Liver (tissue), 9 donors: ENCODE data around the gene ZNF532. TPM values are rescaled to one million over a fixed set of nuclear protein-coding genes. Genes with fewer than 3 reads are reported as not detected.

ENCODE experiments used
- DNase-seq: peaks from one replicate; pipeline ENCODE4 v3.0.0-alpha.2; 2017; ENCODE audit warnings: low spot score
- H3K27ac ChIP-seq, 2 donors: one replicate each; pipeline ENCODE4 v1.7.0; 2013; ENCODE audit warnings: inconsistent platforms in 2 of 2, low read length in 2 of 2, control low read depth in 1 of 2, low read depth in 1 of 2, mild to moderate bottlenecking in 1 of 2
- H3K27me3 ChIP-seq, 4 donors: one replicate each; pipeline versions ENCODE4 v1.6.1 to v1.7.0; 2013; ENCODE audit warnings: low read length in 3 of 4, inconsistent platforms in 1 of 4, mild to moderate bottlenecking in 1 of 4, moderate library complexity in 1 of 4; ENCODE audit not compliant: control insufficient read depth in 4 of 4, insufficient read depth in 4 of 4
- H3K36me3 ChIP-seq, 4 donors: one replicate each; pipeline versions ENCODE4 v1.6.1 to v1.7.0; 2013; ENCODE audit warnings: low read length in 3 of 4, mild to moderate bottlenecking in 3 of 4, low read depth in 1 of 4, moderate library complexity in 1 of 4; ENCODE audit not compliant: control insufficient read depth in 4 of 4, insufficient read depth in 3 of 4
- H3K4me1 ChIP-seq, 4 donors: one replicate each; pipeline versions ENCODE4 v1.6.1 to v1.7.0; 2013; ENCODE audit warnings: low read length in 3 of 4, mild to moderate bottlenecking in 3 of 4, moderate library complexity in 1 of 4; ENCODE audit not compliant: control insufficient read depth in 4 of 4, insufficient read depth in 4 of 4
- H3K4me3 ChIP-seq, 3 donors: one replicate each; pipeline versions ENCODE4 v1.6.1 to v1.7.0; 2013; ENCODE audit warnings: low read length in 3 of 3, control low read depth in 1 of 3, low read depth in 1 of 3, mild to moderate bottlenecking in 1 of 3
- H3K9ac ChIP-seq, 2 donors: one replicate each; pipeline ENCODE4 v1.7.0; 2013; ENCODE audit warnings: low read length in 2 of 2, mild to moderate bottlenecking in 2 of 2, moderate library complexity in 2 of 2, control low read depth in 1 of 2, low read depth in 1 of 2
- H3K9me3 ChIP-seq, 4 donors: one replicate each; pipeline versions ENCODE4 v1.6.1 to v1.7.0; 2013; ENCODE audit warnings: low read length in 3 of 4; ENCODE audit not compliant: control insufficient read depth in 4 of 4
- ATF3 ChIP-seq: IDR thresholded peaks from 2 replicates; pipeline ENCODE4 v1.6.1; 2016; ENCODE audit warnings: antibody characterized with exemption
- CTCF ChIP-seq: fragments of 150-350 bp; IDR thresholded peaks from 2 replicates; pipeline ENCODE4 v1.5.1; 2017; ENCODE audit warnings: improper control_type of control experiment, low read depth, low read length; ENCODE audit not compliant: missing input control
- FOXA2 ChIP-seq: IDR thresholded peaks from 2 replicates; pipeline ENCODE4 v1.6.1; 2016; ENCODE audit warnings: antibody characterized with exemption
- HNF4A ChIP-seq, 2 donors: conservative IDR thresholded peaks; 2 replicates each; pipeline ENCODE4 v1.6.1; 2016; ENCODE audit warnings: antibody characterized with exemption in 2 of 2, mild to moderate bottlenecking in 2 of 2
- HNF4G ChIP-seq: IDR thresholded peaks from 2 replicates; pipeline ENCODE4 v1.6.1; 2016; ENCODE audit warnings: antibody characterized with exemption
- JUND ChIP-seq, 2 donors: IDR thresholded peaks; 2 replicates each; pipeline ENCODE4 v1.6.1; 2016; ENCODE audit warnings: antibody characterized with exemption in 2 of 2
- MAX ChIP-seq: IDR thresholded peaks from 2 replicates; pipeline ENCODE4 v1.6.1; 2016; ENCODE audit warnings: antibody characterized with exemption
- NR2F2 ChIP-seq: IDR thresholded peaks from 2 replicates; pipeline ENCODE4 v1.6.1; 2016; ENCODE audit warnings: antibody characterized with exemption
- RAD21 ChIP-seq, 2 donors: IDR thresholded peaks; 2 replicates each; pipeline ENCODE4 v1.6.1; 2016; ENCODE audit warnings: antibody characterized with exemption in 2 of 2, mild to moderate bottlenecking in 2 of 2
- REST ChIP-seq: IDR thresholded peaks from 2 replicates; pipeline ENCODE4 v1.6.1; 2016; ENCODE audit warnings: antibody characterized with exemption, mild to moderate bottlenecking
- RXRA ChIP-seq, 2 donors: IDR thresholded peaks; 2 replicates each; pipeline ENCODE4 v1.6.1; 2017 to 2018; ENCODE audit warnings: antibody characterized with exemption in 2 of 2, mild to moderate bottlenecking in 1 of 2
- SP1 ChIP-seq: IDR thresholded peaks from 2 replicates; pipeline ENCODE4 v1.6.1; 2018; ENCODE audit warnings: antibody characterized with exemption, mild to moderate bottlenecking
- TAF1 ChIP-seq: conservative IDR thresholded peaks from 2 replicates; pipeline ENCODE4 v1.6.1; 2016; ENCODE audit warnings: antibody characterized with exemption, mild to moderate bottlenecking
- ZBTB33 ChIP-seq: IDR thresholded peaks from 2 replicates; pipeline ENCODE4 v1.6.1; 2016; ENCODE audit warnings: antibody characterized with exemption
- WGBS: extraction: QIAGEN DNeasy Blood & Tissue Kit; methylation state at CpG from one replicate; pipeline ENCODE4 v1.1.7; 2013; 5-methylcytosine and 5-hydroxymethylcytosine counted together
- polyA plus RNA-seq, 2 donors: library from polyadenylated mRNA; stranded (reverse) in 1 of 2; unstranded in 1 of 2; fragments of 200-250 nt in 1 of 2; fragments of >200 nt in 1 of 2; fragmentation: Nextera tagmentation in 1 of 2; extraction: Ambion mirVana in 1 of 2; gene quantifications; one replicate each; pipeline versions ENCODE4 v1.2.1 to v1.2.3, GENCODE V29; 2013 to 2015
- total RNA-seq, 2 donors: library from RNA; depleted of rRNA; stranded (reverse); fragments of >200 nt; gene quantifications; one replicate each; pipeline ENCODE4 v1.2.3, GENCODE V29; 2014
- donor health status: healthy.
- donor health status: healthy.
- donor health status: healthy.
- donor health status: healthy.
- donor health status: healthy.

ZNF532 gene
- total and polyA plus RNA-seq, 4 donors: 0.68 to 5.6 (median 2.5) TPM

GRCh38 chr18:58827428-58827827 lies 37.2 kb upstream of the ZNF532 start:
- H3K4me1 ChIP-seq: no peaks in the 10 kb centered on the region
- no peak overlapping the region for H3K4me3 ChIP-seq
- 98% methylated on average over 5 of the region's 5 CpGs for WGBS
- no peak overlapping the region for H3K9ac ChIP-seq
- no peak for DNase-seq
- no peak for TF ChIP-seq MAX
- no peak for TF ChIP-seq RXRA (IDR thresholded peaks at IDR 0.05)
- TF ChIP-seq FOXA2: no peak
- TF ChIP-seq JUND (IDR thresholded peaks at IDR 0.05): no peak
- no peak for TF ChIP-seq SP1
- no peak for TF ChIP-seq REST
- no peak for TF ChIP-seq ZBTB33
- no peak for TF ChIP-seq HNF4A (conservative IDR thresholded peaks at IDR 0.05)
- TF ChIP-seq CTCF: no peak
- no peak for TF ChIP-seq RAD21 (IDR thresholded peaks at IDR 0.05)
- TF ChIP-seq ATF3: no peak
- no peak for TF ChIP-seq HNF4G
- TF ChIP-seq NR2F2: no peak
- no peak for TF ChIP-seq TAF1
- H3K27me3 ChIP-seq: no peaks in the 10 kb centered on the region
- no peaks in the 10 kb centered on the region for H3K9me3 ChIP-seq
- H3K27ac ChIP-seq: no peak overlapping the region
- no peaks in the 10 kb centered on the region for H3K36me3 ChIP-seq

GRCh38 chr18:58827886-58828285 lies 36.8 kb upstream of the ZNF532 start:
- WGBS: 97% methylated on average over 24 of the region's 24 CpGs
- no peak for DNase-seq
- H3K9ac ChIP-seq: no peak overlapping the region
- H3K4me1 ChIP-seq: no peaks in the 10 kb centered on the region
- no peak overlapping the region for H3K27ac ChIP-seq
- no peaks in the 10 kb centered on the region for H3K27me3 ChIP-seq
- H3K9me3 ChIP-seq: no peaks in the 10 kb centered on the region
- TF ChIP-seq HNF4G (no peak), ATF3 (no peak)
- no peaks in the 10 kb centered on the region for H3K36me3 ChIP-seq
- no peak overlapping the region for H3K4me3 ChIP-seq
